Measurements from ENCODE around the gene DNMBP. TPM values are rescaled to one million over a fixed set of nuclear protein-coding genes. Genes with fewer than 3 reads are reported as not detected.

The DNMBP gene
- total and polyA plus RNA-seq, 2 experiments from 2014 or later: 13.4 to 31.2 TPM

GRCh38 chr10:99984211-99985034 lies 25.3 kb downstream of the DNMBP start:
- H3K4me1 Mint-ChIP-seq: peaks cover 13% of the 10 kb centered on the region; the same call in 2 of the 3 replicates
- no peak overlapping the region for H3K4me3 Mint-ChIP-seq
- no peak for TF ChIP-seq POLR2AphosphoS5 (IDR thresholded peaks at IDR 0.05; ENCODE audit: low read depth)
- no peak for TF ChIP-seq ZNF114 (CRISPR knock-in tag; IDR thresholded peaks at IDR 0.05)
- H3K36me3 Mint-ChIP-seq (ENCODE audit: low read depth): no peaks in the 10 kb centered on the region
- H4K20me1 ChIP-seq (replicated peaks; ENCODE audit: insufficient read depth): no peaks in the 10 kb centered on the region
- no peaks in the 10 kb centered on the region for H3K4me1 ChIP-seq (ENCODE audit: insufficient read depth)
- no peak overlapping the region for H3K4me2 ChIP-seq
- H3K79me2 ChIP-seq (replicated peaks; ENCODE audit: insufficient read depth): peaks cover 4% of the 10 kb centered on the region; the same call in 1 of the 2 replicates
- no peak overlapping the region for H2AFZ ChIP-seq
- H3K27me3 Mint-ChIP-seq (ENCODE audit: insufficient read depth, low read depth, poor library complexity): peaks cover 2% of the 10 kb centered on the region
- ATAC-seq (no peak), DNase-seq (ENCODE audit: low spot score) (no peak)
- H3K36me3 ChIP-seq (ENCODE audit: insufficient read depth): no peaks in the 10 kb centered on the region
- H3K27ac ChIP-seq (ENCODE audit: low read depth): no peak overlapping the region
- no peaks in the 10 kb centered on the region for H3K9me3 Mint-ChIP-seq
- H3K27me3 ChIP-seq (ENCODE audit: insufficient read depth): no peaks in the 10 kb centered on the region
- H3K27ac Mint-ChIP-seq: no peak overlapping the region
- H3K4me3 ChIP-seq: no peak overlapping the region
- no peaks in the 10 kb centered on the region for H3K9me2 ChIP-seq (ENCODE audit: insufficient read depth)
- no peaks in the 10 kb centered on the region for H3F3A ChIP-seq (replicated peaks; ENCODE audit: low read depth)

- H4K20me1 ChIP-seq (replicated peaks; ENCODE audit: insufficient read depth): no peaks in the 10 kb centered on the region
- Mint-ChIP-seq H3K9me3 (no peaks in the 10 kb centered on the region), H3K36me3 (ENCODE audit: low read depth) (no peaks in the 10 kb centered on the region), H3K27me3 (ENCODE audit: insufficient read depth, low read depth, poor library complexity) (peaks cover 2% of the 10 kb centered on the region), H3K4me3 (no peak overlapping the region), H3K27ac (no peak overlapping the region), H3K4me1 (peaks cover 13% of the 10 kb centered on the region; the same call in 2 of the 3 replicates)
- H3K4me1 ChIP-seq (ENCODE audit: insufficient read depth): no peaks in the 10 kb centered on the region
- H3K27me3 ChIP-seq (ENCODE audit: insufficient read depth): no peaks in the 10 kb centered on the region
- H3K9me2 ChIP-seq (ENCODE audit: insufficient read depth): no peaks in the 10 kb centered on the region
- ATAC-seq (peak; percentile 71), DNase-seq (ENCODE audit: low spot score) (no peak)
- H3K27ac ChIP-seq (ENCODE audit: low read depth): no peak overlapping the region
- H3K4me3 ChIP-seq: no peak overlapping the region
- H3K4me2 ChIP-seq: no peak overlapping the region
- no peak overlapping the region for H2AFZ ChIP-seq
- no peak for TF ChIP-seq POLR2AphosphoS5 (IDR thresholded peaks at IDR 0.05; ENCODE audit: low read depth)
- no peak for TF ChIP-seq REST (IDR thresholded peaks at IDR 0.05; ENCODE audit: unreplicated experiment)
- TF ChIP-seq EZH2 (IDR thresholded peaks at IDR 0.05; ENCODE audit: low read depth, unreplicated experiment): no peak
- TF ChIP-seq NANOG (IDR thresholded peaks at IDR 0.05; ENCODE audit: borderline replicate concordance): no peak
- no peak for TF ChIP-seq CREB1 (CRISPR knock-in tag; IDR thresholded peaks at IDR 0.05; ENCODE audit: low read depth)
- no peak for TF ChIP-seq EZH2phosphoT487 (IDR thresholded peaks at IDR 0.05; ENCODE audit: unreplicated experiment)
- no peak for TF ChIP-seq ZNF331 (CRISPR knock-in tag; IDR thresholded peaks at IDR 0.05; ENCODE audit: low read depth)
- peaks cover 4% of the 10 kb centered on the region; the same call in 1 of the 2 replicates for H3K79me2 ChIP-seq (replicated peaks; ENCODE audit: insufficient read depth)
- no peaks in the 10 kb centered on the region for H3K36me3 ChIP-seq (ENCODE audit: insufficient read depth)
- no peaks in the 10 kb centered on the region for H3F3A ChIP-seq (replicated peaks; ENCODE audit: low read depth)
Observed at GRCh38 chr10:99983280-99983988, 26.3 kb downstream of the DNMBP start.

All from GM23338 (cell line).